ENCODE data around the gene SLCO4A1.

DNA sequence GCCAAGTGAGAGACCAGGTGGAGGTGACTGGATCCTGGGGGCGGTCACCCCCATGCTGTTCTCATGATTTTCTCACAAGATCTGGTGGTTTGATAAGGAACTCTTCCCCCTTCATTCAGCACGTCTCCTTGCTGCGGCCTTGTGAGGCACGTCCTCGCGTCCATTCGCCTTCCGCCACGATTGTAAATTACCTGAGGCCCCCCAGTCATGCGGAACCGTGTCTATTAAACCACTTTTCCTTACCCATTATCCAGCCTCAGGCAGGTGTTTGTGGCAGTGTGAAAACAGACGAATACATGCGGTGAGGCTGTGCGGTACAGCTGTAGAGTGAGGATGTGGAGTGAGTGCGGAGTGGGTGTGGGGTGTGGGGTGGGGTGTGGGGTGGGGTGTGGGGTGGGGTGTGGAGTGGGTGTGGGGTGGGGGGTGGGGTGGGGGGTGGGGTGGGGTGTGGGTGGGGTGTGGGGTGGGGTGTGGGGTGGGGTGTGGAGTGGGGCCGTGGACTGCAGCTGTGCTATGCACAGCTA lies 54.2 kb downstream of the SLCO4A1 start:
- TF ChIP-seq CTCF (IDR thresholded peaks at IDR 0.05) (no peak), ZFX (IDR thresholded peaks at IDR 0.05; ENCODE audit: borderline replicate concordance) (no peak)
